Hematopoietic multipotent progenitor cell treated with erythropoietin and hydrocortisone succinate and interleukin-3 and kit ligand, for 8 days (in vitro differentiated cells): ENCODE results near the gene WWOX.
"Not testable (repeated sequence)": the region's sequence is repeated elsewhere in the genome, so short reads cannot be mapped to it uniquely, and the experiment has no call there.

ENCODE experiments used
- DNase-seq: peaks from one replicate; pipeline ENCODE4 v3.0.0-alpha.2; 2015

Gene WWOX

DNA sequence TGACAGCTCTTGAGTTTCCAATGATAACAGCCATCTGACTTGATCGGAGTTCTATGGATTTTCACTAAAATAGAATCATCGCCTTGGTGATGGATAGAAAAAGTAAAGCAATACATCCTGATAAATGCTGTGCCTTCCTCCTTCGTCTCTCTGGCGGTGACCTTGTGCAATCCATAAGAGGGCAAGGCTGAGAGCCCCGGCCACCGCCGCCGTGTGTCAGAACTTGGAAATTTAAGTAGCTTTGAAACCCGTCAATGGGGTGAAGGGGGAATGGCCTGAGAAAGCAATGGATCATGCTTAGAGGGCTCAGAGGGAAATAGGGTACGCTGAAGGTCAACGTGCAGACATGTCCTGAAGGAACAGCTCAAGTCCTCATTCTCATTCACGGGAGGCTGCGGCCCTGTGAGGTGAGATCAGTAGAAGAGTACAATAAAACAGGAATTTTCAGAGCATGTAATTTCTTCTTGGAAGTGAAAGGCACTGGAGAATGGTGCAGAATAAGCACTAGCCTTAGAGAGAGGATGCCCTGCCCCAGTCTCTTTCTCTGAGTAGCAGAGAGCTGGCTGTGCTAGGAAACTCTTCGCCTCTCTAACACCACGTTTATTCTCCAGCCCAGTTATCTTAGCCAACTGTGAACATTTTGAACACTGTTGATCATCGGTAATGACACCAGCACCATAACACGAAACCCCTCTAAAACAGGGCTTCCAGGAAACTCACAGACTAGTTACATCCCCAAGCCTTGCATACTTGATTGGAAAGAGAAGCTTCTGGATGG is 573.5 kb downstream of the WWOX start:
- no peak for DNase-seq

DNA sequence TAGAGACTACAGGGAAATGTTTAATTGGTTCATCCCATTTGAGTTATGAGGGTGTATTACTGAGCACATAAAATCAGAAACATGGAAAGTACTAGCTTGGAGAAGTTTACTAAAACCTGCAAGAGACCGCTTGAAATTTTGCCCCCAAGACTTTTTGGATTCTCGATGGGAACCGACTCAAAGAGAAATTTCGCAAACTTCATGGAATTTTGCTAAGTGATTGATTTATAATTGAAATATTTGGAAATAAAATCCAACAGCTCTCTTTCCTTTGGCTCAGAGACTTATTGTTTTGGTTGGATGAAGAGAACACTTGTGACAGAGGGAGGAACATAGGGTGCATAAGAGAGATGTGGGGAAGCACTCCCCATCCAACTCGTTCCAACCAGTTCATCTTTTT is 574.4 kb downstream of the WWOX start:
- DNase-seq: no peak

DNA sequence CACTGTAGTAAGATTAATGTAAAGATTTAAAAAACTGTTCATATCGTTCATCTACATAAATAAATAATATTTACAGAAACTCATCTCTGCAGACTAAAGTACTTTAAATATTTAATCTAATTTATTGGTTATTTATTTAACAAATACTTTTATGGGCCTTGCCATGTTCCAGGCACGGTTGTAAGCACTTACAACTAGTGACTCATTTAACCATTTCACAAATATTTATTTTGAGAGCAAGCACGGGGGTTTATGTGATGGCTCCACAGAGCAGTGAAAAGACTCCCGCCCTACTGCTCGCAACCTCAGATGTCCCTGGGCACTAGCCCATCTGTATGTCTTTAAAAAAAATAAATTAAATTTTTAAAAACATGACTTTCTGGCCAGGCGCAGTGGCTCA is 575.9 kb downstream of the WWOX start:
- DNase-seq: no peak

DNA sequence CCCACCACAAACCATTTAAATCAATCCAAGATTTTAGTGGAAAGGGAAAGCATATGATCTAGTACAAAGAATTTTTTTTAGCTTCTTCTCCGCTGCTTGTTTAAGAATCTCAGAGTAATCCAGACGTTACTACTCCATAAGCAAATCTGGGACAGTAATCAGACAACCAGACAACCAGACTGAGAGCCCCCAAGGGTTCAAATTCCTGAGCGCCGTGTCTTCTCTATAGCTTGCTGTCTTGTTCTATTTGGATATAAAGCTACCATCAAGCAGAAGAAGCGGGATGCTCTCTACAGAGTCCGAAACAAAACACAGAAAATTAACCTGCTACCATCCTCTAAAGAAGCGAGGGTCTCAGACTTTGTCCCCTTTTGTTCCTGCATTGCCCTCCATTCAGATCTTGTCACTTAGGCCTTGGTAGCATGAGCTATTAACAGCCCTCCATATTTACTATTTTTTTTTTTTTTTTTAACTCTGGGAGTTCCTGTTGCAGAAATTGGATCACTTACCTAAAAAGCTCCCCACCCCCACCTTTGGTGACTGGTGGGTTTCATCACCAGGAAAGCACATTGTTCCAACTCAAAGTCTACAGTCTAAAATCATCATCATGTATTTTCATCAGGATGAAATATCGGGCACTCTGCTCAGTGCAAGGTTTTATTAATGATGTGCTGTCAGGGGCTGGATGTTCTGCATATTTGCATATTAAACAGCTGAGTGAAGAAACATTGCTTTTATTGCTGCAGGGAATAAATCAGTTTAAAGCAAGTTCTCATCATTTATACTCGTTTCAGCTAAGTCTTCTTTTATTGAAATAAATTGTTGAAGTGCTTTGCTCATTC is 576.7 kb downstream of the WWOX start:
- no peak for DNase-seq

GRCh38 chr16:78677181-78677731 is 577.8 kb downstream of the WWOX start:
- no peak for DNase-seq

- DNase-seq: no peak
Observed at GRCh38 chr16:78679546-78679945, 580.1 kb downstream of the WWOX start.

- DNase-seq: no peak
Observed at GRCh38 chr16:78681743-78682142, 582.3 kb downstream of the WWOX start.

DNA sequence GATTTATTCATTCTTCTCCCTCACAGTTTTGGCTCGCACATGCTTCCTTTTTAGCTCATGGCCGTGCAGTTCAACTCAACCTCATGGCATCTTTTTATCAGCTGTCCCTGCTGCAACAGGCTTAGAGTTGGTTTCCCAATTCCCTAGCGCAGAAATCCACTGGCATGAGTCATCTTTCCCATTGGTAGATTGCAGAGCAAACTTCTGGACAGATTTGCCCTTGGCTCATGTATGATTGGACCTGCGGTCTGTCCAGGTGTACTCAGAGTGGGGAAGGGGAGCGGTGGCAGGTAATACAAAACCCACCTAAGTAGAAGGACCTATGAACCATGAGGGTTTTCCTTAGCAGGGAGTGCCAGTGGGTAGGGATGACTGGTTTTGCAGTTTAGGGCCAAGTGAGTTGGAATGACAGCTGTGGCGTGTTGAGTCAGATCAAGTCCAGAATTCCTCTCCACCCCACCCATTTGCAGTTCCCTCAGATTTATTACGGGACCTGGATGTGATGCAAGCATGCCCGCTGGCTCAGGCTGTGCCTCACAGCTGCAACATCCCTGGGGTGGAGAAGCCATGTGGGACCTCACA is 584.7 kb downstream of the WWOX start:
- no peak for DNase-seq

- no peak for DNase-seq
Observed at GRCh38 chr16:78684655-78685375, 585.4 kb downstream of the WWOX start.

GRCh38 chr16:78686601-78687000 is 587.1 kb downstream of the WWOX start:
- DNase-seq: no peak

DNA sequence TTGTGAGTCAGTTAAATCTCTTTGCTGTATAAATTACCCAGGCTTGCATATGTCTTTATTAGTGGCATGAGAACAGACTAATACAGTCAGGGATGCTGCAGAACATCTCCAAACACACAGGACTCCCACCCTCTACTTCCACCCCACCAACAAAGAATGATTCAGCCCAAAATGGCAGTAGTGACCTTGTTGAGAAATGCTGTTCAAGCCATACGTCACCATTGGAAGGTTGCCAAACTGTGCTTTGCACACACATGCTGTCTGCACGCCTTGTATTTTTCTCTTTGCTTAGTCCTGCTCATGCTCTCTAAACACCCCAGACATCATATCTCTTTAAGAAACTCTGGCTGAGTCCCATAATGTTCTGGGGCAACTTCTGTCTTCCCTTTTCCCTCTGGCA is 589.6 kb downstream of the WWOX start:
- DNase-seq: no peak

DNA sequence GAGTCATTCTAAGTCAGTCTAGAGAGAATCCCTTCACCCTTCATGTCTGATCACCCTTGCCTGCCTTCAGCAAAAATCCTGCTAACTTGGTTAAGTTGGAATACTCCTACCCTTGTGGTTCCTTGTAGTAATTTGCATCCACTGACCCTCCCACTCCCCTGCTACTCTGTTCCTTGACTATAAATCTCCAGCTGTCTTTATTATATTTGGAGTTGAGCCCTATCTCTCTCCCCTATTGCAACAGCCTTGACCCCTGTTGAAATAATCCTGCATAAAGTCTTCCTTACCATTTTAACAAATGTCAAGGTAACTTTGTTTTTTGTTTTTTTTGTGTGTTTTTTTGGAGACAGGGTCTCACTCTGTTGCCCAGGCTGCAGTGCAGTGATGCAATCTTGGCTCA is 590.1 kb downstream of the WWOX start:
- no peak for DNase-seq

GRCh38 chr16:78690510-78690909 is 591.1 kb downstream of the WWOX start:
- no peak for DNase-seq

DNA sequence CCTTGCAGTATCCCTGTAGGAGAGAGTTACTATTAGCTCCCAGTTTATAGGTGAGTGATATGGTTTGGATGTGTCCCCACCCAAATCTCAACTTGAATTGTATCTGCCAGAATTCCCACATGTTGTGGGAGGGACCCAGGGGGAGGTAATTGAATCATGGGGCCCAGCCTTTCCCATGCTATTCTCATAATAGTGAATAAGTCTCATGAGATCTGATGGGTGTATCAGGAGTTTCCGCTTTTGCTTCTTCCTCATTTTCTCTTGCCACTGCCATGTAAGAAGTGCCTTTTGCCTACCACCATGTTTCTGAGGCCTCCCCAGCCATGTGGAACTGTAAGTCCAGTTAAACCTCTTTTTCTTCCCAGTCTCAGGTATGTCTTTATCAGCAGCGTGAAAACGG is 592.3 kb downstream of the WWOX start:
- not testable (repeated sequence) for DNase-seq

- DNase-seq: no peak
Observed at GRCh38 chr16:78693496-78693895, 594.0 kb downstream of the WWOX start.

- DNase-seq: no peak
Observed at GRCh38 chr16:78694414-78694813, 595.0 kb downstream of the WWOX start.

GRCh38 chr16:78695391-78695790 is 595.9 kb downstream of the WWOX start:
- DNase-seq: no peak

DNA sequence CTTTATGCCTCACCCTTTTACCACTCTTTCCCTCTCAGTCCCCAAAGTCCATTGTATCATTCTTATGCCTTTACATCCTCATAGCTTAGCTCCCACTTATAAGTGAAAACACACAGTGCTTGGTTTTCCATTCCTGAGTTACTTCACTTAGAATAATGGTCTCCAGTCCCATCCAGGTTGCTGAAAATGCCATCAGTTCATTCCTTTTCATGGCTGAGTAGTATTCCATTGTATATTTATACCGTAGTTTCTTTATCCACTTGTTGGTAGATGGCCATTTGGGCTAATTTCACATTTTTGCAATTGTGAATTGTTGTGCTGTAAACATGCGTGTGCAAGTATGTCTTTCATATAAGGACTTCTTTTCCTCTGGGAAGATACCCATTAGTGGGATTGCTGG is 597.3 kb downstream of the WWOX start:
- DNase-seq: no peak

DNA sequence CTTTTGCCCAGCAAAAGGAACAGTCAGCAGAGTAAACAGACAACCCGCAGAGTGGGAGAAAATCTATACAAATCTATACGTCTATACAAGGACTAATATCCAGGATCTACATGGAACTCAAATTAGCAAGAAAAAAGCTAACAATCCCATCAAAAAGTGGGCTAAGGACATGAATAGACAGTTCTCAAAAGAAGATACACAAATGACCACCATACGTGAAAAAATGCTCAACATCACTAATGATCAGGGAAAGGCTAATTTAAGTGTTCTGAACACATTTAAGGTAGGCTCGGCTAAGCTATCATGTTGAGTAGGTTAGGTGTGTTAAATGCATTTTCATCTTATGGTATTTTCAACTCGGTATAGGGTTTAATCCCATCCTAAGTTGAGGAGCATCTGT is 598.0 kb downstream of the WWOX start:
- DNase-seq: no peak

GRCh38 chr16:78703936-78704335 is 604.5 kb downstream of the WWOX start:
- no peak for DNase-seq

GRCh38 chr16:78704416-78704815 is 605.0 kb downstream of the WWOX start:
- DNase-seq: no peak

DNA sequence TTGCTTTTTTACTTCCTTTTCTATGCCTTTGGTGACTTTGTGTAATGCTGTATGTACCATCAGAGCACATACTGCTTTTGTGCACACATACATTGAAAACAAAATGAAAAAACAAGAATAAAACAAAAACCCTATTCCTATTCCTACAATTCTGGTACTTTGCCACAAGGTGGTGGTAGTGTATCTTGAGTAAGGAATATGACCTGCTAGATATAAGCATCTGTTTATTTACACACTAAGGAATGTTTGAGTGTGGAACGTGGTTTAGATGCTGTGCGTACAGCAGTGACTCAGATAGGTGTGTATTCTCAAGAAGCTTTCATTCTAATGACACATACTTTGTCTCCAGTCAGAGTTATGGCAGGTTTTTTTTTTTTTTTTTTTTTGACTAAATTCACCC is 606.2 kb downstream of the WWOX start:
- DNase-seq: peak; percentile 61

- no peak for DNase-seq
Observed at GRCh38 chr16:78706637-78707036, 607.2 kb downstream of the WWOX start.
